ENCODE data around the gene MIB2.
A peak's percentile ranks its signal among the peaks of the same experiment; 100 is the strongest.

The MIB2 gene

DNA sequence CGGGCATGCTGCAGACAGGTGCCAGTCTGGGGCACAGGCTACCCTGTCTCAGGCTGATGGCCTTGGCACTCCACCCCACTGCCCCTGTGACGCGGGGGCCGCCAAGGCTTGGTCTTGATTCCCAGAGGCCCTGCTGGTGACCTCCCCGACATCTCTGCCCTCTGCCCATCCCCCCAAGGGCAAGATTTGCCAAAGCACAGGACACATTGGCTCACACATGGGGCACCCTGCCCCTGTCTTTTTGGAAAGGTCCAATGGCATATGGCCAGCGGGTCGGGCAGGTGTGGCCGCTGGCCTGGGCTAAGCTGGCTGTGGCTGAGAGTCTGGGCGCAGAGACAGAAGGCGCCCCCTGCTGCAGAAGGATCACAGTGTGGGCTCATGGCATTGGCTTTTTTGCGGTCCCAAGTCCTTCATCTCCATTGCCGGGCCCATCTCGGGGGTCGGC lies 4.6 kb downstream of the MIB2 start:
- Histone ChIP-seq H3K9me3 (ENCODE audit: severe bottlenecking) (no peaks in the 10 kb centered on the region), H3K4me3 (ENCODE audit: low read depth, low read length) (no peak overlapping the region), H3K27me3 (ENCODE audit: insufficient read depth, low read depth, severe bottlenecking) (no peaks in the 10 kb centered on the region), H3K36me3 (peaks cover 20% of the 10 kb centered on the region), H3K27ac (no peak overlapping the region)
- TF ChIP-seq, protein P1, sequence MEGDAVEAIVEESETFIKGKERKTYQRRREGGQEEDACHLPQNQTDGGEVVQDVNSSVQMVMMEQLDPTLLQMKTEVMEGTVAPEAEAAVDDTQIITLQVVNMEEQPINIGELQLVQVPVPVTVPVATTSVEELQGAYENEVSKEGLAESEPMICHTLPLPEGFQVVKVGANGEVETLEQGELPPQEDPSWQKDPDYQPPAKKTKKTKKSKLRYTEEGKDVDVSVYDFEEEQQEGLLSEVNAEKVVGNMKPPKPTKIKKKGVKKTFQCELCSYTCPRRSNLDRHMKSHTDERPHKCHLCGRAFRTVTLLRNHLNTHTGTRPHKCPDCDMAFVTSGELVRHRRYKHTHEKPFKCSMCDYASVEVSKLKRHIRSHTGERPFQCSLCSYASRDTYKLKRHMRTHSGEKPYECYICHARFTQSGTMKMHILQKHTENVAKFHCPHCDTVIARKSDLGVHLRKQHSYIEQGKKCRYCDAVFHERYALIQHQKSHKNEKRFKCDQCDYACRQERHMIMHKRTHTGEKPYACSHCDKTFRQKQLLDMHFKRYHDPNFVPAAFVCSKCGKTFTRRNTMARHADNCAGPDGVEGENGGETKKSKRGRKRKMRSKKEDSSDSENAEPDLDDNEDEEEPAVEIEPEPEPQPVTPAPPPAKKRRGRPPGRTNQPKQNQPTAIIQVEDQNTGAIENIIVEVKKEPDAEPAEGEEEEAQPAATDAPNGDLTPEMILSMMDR (IDR thresholded peaks at IDR 0.05; ENCODE audit: low read depth, low read length), result peak; percentile 92
- peak; percentile 71 for DNase-seq

DNA sequence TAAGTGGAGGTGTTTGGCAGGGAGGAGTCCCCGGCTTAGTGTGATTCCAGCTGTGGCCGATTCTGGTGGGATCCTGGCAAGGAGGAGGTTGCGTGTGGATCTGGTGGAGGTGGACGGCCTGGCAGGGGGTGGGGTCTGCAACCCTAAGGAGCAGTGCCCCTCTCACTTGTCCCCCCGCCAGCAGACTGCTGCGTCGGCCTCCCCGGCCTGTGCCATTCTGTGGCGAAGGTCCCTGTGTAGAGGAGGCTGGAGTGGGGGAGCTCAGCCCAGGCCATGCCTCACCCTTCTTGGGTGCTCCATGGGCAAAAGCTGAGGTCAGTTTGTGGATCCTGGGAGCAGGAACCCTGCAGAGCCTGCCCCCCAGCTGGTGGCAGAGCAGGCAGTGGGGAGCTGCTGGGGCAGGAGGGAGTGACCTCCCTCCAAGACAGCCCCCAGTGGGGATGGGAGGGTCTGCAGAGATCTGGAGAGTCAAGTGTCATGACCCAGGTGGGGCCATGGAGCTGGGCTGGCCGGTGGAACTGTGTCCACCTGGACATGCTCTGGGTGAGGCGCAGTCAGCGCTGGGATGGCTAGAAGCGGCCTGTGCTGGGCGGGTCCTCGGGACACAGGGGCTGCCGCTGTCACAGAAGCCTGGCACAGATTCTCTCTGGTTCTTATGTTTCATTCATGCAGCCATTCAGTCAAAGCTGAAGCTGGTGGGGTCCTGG lies 5.3 kb downstream of the MIB2 start:
- no peaks in the 10 kb centered on the region for H3K9me3 ChIP-seq (ENCODE audit: severe bottlenecking)
- H3K36me3 ChIP-seq, result peaks cover 20% of the 10 kb centered on the region
- DNase-seq, result no peak
- no peaks in the 10 kb centered on the region for H3K27me3 ChIP-seq (ENCODE audit: insufficient read depth, low read depth, severe bottlenecking)
- TF ChIP-seq, protein P1 (IDR thresholded peaks at IDR 0.05; ENCODE audit: low read depth, low read length), result no peak
- H3K27ac ChIP-seq, result no peak overlapping the region
- H3K4me3 ChIP-seq (ENCODE audit: low read depth, low read length), result no peak overlapping the region

DNA sequence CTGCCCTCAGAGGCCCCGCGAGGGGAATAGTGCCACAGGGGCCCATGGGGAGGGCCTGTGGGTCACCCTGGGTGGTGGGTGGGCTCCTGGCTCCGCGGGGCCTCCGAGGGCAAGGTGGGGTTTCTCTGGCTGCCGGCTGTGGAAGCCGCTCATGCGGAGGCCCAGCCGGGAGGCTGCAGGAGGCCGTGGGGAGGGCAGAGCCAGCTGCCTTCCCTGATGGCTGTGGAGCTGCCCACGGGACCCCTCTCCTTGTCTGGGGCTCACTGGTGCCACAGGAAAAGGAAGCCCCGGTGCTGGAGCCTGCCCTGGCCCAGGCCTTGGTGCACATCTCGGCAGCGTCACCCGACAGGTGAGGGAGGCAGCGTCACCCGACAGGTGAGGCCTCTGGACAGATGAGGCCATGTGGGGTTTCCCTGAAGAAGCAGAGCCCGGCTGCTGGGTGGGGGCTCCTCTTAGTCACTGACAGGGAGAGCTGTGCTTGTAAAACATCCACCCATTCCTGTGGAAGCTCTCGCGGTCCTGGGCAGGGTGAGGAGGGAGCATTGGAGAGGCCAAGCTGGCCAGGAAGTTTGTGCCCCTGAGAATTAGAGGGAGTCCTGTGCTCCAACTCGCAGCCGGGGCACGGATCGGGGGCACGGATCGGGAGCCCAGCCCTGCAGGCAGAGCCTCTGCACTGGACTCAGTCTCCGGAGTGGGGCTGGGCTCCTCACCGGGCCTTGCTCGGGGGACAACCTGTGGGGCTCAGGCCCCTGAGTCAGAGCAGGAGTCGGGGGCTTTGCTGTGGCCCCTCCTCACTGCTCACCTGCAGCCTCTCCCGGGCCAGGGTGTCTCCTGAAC lies 6.1 kb downstream of the MIB2 start:
- Histone ChIP-seq H3K27ac (no peak overlapping the region), H3K36me3 (peaks cover 20% of the 10 kb centered on the region)

GRCh38 chr1:1622010-1622787 lies 6.9 kb downstream of the MIB2 start:
- H3K27ac ChIP-seq, result no peak overlapping the region
- DNase-seq, result no peak
- no peaks in the 10 kb centered on the region for H3K9me3 ChIP-seq (ENCODE audit: severe bottlenecking)
- H3K27me3 ChIP-seq (ENCODE audit: insufficient read depth, low read depth, severe bottlenecking), result no peaks in the 10 kb centered on the region
- H3K36me3 ChIP-seq, result peaks cover 16% of the 10 kb centered on the region
- TF ChIP-seq, protein P1 (IDR thresholded peaks at IDR 0.05; ENCODE audit: low read depth, low read length), result no peak
- H3K4me3 ChIP-seq (ENCODE audit: low read depth, low read length), result no peak overlapping the region

More for the DNA sequence above, 6.1 kb downstream of the MIB2 start:
- no peak overlapping the region for H3K4me3 ChIP-seq (ENCODE audit: low read depth, low read length)
- H3K27me3 ChIP-seq (ENCODE audit: insufficient read depth, low read depth, severe bottlenecking), result no peaks in the 10 kb centered on the region
- TF ChIP-seq, protein P1 (IDR thresholded peaks at IDR 0.05; ENCODE audit: low read depth, low read length), result no peak
- no peaks in the 10 kb centered on the region for H3K9me3 ChIP-seq (ENCODE audit: severe bottlenecking)
- DNase-seq, result no peak

- Histone ChIP-seq H3K4me3 (ENCODE audit: low read depth, low read length) (no peak overlapping the region), H3K9me3 (ENCODE audit: severe bottlenecking) (no peaks in the 10 kb centered on the region), H3K36me3 (peaks cover 10% of the 10 kb centered on the region), H3K27ac (no peak overlapping the region), H3K27me3 (ENCODE audit: insufficient read depth, low read depth, severe bottlenecking) (no peaks in the 10 kb centered on the region)
- DNase-seq, result no peak
- TF ChIP-seq, protein P1 (IDR thresholded peaks at IDR 0.05; ENCODE audit: low read depth, low read length), result no peak
These were observed 7.4 kb downstream of the MIB2 start for GRCh38 chr1:1622788-1623094.
